RWPE2 (cell line): Measurements from ENCODE around the gene SLC6A16.

Experiments
- ATAC-seq: fragments of 200-7000 bp; cut with Tn5 transposase; 3 replicates; pipeline ENCODE4 v1.9.1; 2021; ENCODE audit warnings: low read depth
- DNase-seq: peaks from one replicate; pipeline ENCODE4 v3.0.0-alpha.2; 2020; ENCODE audit warnings: low spot score
- H3K27ac ChIP-seq: fragments of 450-650 bp; 2 replicates; pipeline ENCODE4 v1.5.1; 2017; ENCODE audit warnings: mild to moderate bottlenecking; ENCODE audit not compliant: poor library complexity, severe bottlenecking
- H3K27me3 ChIP-seq: fragments of 250-450 bp; sonication (Bioruptor Pico); 2 replicates; pipeline ENCODE4 v1.5.1; 2021; ENCODE audit warnings: mild to moderate bottlenecking, moderate library complexity; ENCODE audit not compliant: insufficient read depth, poor library complexity, severe bottlenecking
- H3K36me3 ChIP-seq: fragments of 250-450 bp; sonication (Bioruptor Pico); 2 replicates; pipeline ENCODE4 v1.5.1; 2020; ENCODE audit warnings: low read depth, mild to moderate bottlenecking, moderate library complexity
- H3K4me1 ChIP-seq: fragments of 250-450 bp; sonication (Bioruptor Pico); 2 replicates; pipeline ENCODE4 v1.5.1; 2021; ENCODE audit warnings: mild to moderate bottlenecking, moderate library complexity; ENCODE audit not compliant: insufficient read depth, poor library complexity, severe bottlenecking
- H3K4me3 ChIP-seq: fragments of 250-450 bp; sonication (Bioruptor Pico); 2 replicates; pipeline ENCODE4 v1.5.1; 2021; ENCODE audit warnings: mild to moderate bottlenecking, moderate library complexity; ENCODE audit not compliant: severe bottlenecking
- H3K9me3 ChIP-seq: fragments of 250-450 bp; sonication (Bioruptor Pico); 2 replicates; pipeline ENCODE4 v1.5.1; 2021; ENCODE audit warnings: mild to moderate bottlenecking, moderate library complexity; ENCODE audit not compliant: severe bottlenecking
- CTCF ChIP-seq: fragments of 450-650 bp; IDR thresholded peaks from one replicate; pipeline ENCODE4 v1.5.1; 2017; ENCODE audit warnings: mild to moderate bottlenecking, moderate library complexity; ENCODE audit not compliant: poor library complexity, severe bottlenecking

Gene SLC6A16

GRCh38 chr19:49340069-49340864, 15.3 kb upstream of the SLC6A16 start:
- ATAC-seq, result no peak
- no peak for TF ChIP-seq CTCF
- no peaks in the 10 kb centered on the region for H3K27me3 ChIP-seq
- peak overlapping the region; percentile 12 for H3K27ac ChIP-seq
- H3K4me1 ChIP-seq, result no peaks in the 10 kb centered on the region
- DNase-seq, result no peak
- H3K36me3 ChIP-seq, result no peaks in the 10 kb centered on the region; the same call in 1 of the 2 replicates
- no peak overlapping the region for H3K4me3 ChIP-seq
- no peaks in the 10 kb centered on the region for H3K9me3 ChIP-seq

- no peaks in the 10 kb centered on the region for H3K4me1 ChIP-seq
- H3K9me3 ChIP-seq, result no peaks in the 10 kb centered on the region
- H3K36me3 ChIP-seq, result no peaks in the 10 kb centered on the region
- peak overlapping the region; percentile 12 for H3K27ac ChIP-seq
- H3K27me3 ChIP-seq, result no peaks in the 10 kb centered on the region
- no peak for TF ChIP-seq CTCF
- peak; percentile 90 for DNase-seq
- ATAC-seq, result peak; percentile 93
- peak overlapping the region; percentile 21 for H3K4me3 ChIP-seq
Measured at GRCh38 chr19:49339301-49340068, 14.5 kb upstream of the SLC6A16 start.

GRCh38 chr19:49338691-49339300, 13.8 kb upstream of the SLC6A16 start:
- peak; percentile 72 for ATAC-seq
- DNase-seq, result peak; percentile 95
- Histone ChIP-seq H3K36me3 (no peaks in the 10 kb centered on the region), H3K9me3 (no peaks in the 10 kb centered on the region), H3K4me3 (peak overlapping the region; percentile 21), H3K27ac (peak overlapping the region; percentile 12), H3K27me3 (no peaks in the 10 kb centered on the region), H3K4me1 (no peaks in the 10 kb centered on the region)
- no peak for TF ChIP-seq CTCF

- no peaks in the 10 kb centered on the region for H3K36me3 ChIP-seq
- H3K9me3 ChIP-seq, result no peaks in the 10 kb centered on the region
- TF ChIP-seq CTCF, result no peak
- DNase-seq (no peak), ATAC-seq (no peak)
- H3K4me3 ChIP-seq, result no peak overlapping the region
- H3K4me1 ChIP-seq, result no peaks in the 10 kb centered on the region
- no peak overlapping the region for H3K27ac ChIP-seq
- no peaks in the 10 kb centered on the region for H3K27me3 ChIP-seq
Measured at GRCh38 chr19:49338023-49338677, 13.2 kb upstream of the SLC6A16 start.
